HCT116 (cell line): ENCODE data around the gene APBA2.

Experiments used
- POLR2A ChIP-seq: IDR thresholded peaks from 2 replicates; pipeline ENCODE4 v1.7.0; 2011; ENCODE audit warnings: borderline replicate concordance; ENCODE audit not compliant: insufficient read depth, insufficient read length; ENCODE audit errors: extremely low read depth
- RAD21 ChIP-seq: IDR thresholded peaks from 2 replicates; pipeline ENCODE4 v1.6.1; 2012; ENCODE audit warnings: low read depth, mild to moderate bottlenecking
- REST ChIP-seq: IDR thresholded peaks from 2 replicates; pipeline ENCODE4 v1.6.1; 2012; ENCODE audit warnings: low read depth
- SIN3A ChIP-seq: IDR thresholded peaks from 2 replicates; pipeline ENCODE4 v1.6.1; 2012; ENCODE audit warnings: low read depth
- YY1 ChIP-seq: IDR thresholded peaks from 2 replicates; pipeline ENCODE4 v1.6.1; 2011; ENCODE audit warnings: low read length, low read depth, moderate library complexity, mild to moderate bottlenecking; ENCODE audit not compliant: insufficient replicate concordance; ENCODE audit errors: extremely low read depth
- ZNF274 ChIP-seq: fragments of 200-500 bp; sonication (Bioruptor generic); IDR thresholded peaks from 2 replicates; pipeline ENCODE4 v1.6.1; 2014; ENCODE audit warnings: mild to moderate bottlenecking, low read depth, low read length, inconsistent platforms
- TF ChIP-seq, protein P1 (sequence below), 3 experiments: fragments of 200-600 bp in 1 of 3; sonication (generic) in 1 of 3; IDR thresholded peaks in 2 of 3; conservative IDR thresholded peaks in 1 of 3; 2 replicates each; pipeline ENCODE4 v1.5.1; 2012 to 2017; ENCODE audit warnings: low read depth in 2 of 3, low read length in 2 of 3, antibody characterized with exemption in 1 of 3, borderline replicate concordance in 1 of 3, control low read depth in 1 of 3, mild to moderate bottlenecking in 1 of 3, mixed read lengths in 1 of 3, mixed run types in 1 of 3, moderate library complexity in 1 of 3; ENCODE audit not compliant: insufficient read depth in 1 of 3
- TF ChIP-seq, protein P2 (sequence below): IDR thresholded peaks from 2 replicates; pipeline ENCODE4 v1.6.1; 2012

DNA sequence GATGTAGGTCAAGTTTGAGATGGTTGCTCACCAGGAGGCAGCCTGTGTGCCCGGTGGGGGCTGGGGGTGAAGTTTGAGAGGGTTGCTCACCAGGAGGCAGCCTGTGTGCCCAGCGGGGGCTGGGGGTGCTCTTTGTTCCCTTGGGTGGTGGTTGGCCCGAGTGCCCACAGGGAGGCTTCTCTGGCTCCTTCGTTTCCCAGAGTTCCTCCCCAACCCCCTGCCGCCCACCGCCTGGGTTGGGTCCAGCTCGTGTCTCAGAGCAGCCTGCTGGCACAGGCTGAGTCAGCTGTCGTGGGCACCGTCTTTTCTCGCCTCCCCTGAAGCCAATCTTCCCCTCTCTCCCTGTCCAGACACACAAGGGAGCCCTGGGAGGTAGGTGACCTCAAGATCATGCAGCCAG, 3.1 kb downstream of the APBA2 start:
- TF ChIP-seq, protein P1, sequence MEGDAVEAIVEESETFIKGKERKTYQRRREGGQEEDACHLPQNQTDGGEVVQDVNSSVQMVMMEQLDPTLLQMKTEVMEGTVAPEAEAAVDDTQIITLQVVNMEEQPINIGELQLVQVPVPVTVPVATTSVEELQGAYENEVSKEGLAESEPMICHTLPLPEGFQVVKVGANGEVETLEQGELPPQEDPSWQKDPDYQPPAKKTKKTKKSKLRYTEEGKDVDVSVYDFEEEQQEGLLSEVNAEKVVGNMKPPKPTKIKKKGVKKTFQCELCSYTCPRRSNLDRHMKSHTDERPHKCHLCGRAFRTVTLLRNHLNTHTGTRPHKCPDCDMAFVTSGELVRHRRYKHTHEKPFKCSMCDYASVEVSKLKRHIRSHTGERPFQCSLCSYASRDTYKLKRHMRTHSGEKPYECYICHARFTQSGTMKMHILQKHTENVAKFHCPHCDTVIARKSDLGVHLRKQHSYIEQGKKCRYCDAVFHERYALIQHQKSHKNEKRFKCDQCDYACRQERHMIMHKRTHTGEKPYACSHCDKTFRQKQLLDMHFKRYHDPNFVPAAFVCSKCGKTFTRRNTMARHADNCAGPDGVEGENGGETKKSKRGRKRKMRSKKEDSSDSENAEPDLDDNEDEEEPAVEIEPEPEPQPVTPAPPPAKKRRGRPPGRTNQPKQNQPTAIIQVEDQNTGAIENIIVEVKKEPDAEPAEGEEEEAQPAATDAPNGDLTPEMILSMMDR (IDR thresholded peaks at IDR 0.05 in 2 of 3, conservative IDR thresholded peaks at IDR 0.05 in 1 of 3; ENCODE audit: borderline replicate concordance in 1 of 3, insufficient read depth in 1 of 3, low read depth in 2 of 3, low read length in 2 of 3) = no peak
- TF ChIP-seq REST = no peak
- no peak for TF ChIP-seq RAD21
- no peak for TF ChIP-seq ZNF274
- TF ChIP-seq POLR2A = no peak
- TF ChIP-seq SIN3A = no peak
- no peak for TF ChIP-seq YY1
- TF ChIP-seq, protein P2, sequence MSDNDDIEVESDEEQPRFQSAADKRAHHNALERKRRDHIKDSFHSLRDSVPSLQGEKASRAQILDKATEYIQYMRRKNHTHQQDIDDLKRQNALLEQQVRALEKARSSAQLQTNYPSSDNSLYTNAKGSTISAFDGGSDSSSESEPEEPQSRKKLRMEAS = no peak
